ENCODE results near the gene GASK1B. TPM values are rescaled to one million over a fixed set of nuclear protein-coding genes. Genes with fewer than 3 reads are reported as not detected.

Gene GASK1B
- total RNA-seq, 1 experiment from 2014 or later = 1.3 TPM

DNA sequence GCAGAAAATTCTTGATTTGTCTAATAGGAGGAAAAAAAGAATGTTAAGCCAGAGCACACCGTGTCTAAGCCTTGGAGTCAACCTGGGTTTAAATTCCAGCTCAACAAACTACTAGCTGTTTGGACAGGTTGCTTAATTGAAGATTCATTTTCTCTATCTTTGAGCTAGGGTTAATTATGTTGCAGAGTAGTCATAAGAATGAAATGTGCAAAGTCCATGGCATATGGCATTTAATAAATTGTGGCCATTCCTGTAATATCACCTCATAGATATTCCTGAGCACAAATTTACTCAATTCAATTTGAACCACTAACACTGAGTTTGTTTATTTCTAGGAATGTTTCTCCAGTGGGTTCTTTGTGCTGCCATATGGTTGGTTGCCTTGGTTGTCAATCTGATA is 42.0 kb upstream of the GASK1B start:
- ChIA-PET RAD21 (ENCODE audit: low non-redundant PET in 1 of 2, low total read pairs in 2 of 2, uncharacterized antibody in 2 of 2, unreplicated experiment in 2 of 2) (no interaction called here), CTCF (no interaction called here), POLR2A (no interaction called here)
- no peak overlapping the region for H3K4me3 ChIP-seq (replicated peaks in 1 of 2; ENCODE audit: low read depth in 1 of 2, low read length in 2 of 2)
- peaks cover 0 to 5% of the 10 kb centered on the region in 2 experiments; a peak in 1 of 4 replicates for H3K36me3 ChIP-seq (ENCODE audit: control insufficient read depth in 1 of 2, insufficient read depth in 2 of 2, low read length in 2 of 2)
- H3K27me3 ChIP-seq (ENCODE audit: insufficient read depth, low read length) = no peaks in the 10 kb centered on the region
- H3K9me3 ChIP-seq (ENCODE audit: control insufficient read depth in 1 of 2, insufficient read depth in 1 of 2, low read depth in 1 of 2, low read length in 2 of 2) = no peaks in the 10 kb centered on the region
- H3K9me2 ChIP-seq (ENCODE audit: insufficient read depth) = no peaks in the 10 kb centered on the region
- ATAC-seq (no peak), DNase-seq (ENCODE audit: low read depth, low spot score) (no peak)
- BruUV-seq (replicated peaks) = no TSS peak
- peaks cover 5 to 13% of the 10 kb centered on the region in 2 experiments; a peak in 3 of 4 replicates for H3K4me1 ChIP-seq (ENCODE audit: control insufficient read depth in 1 of 2, insufficient read depth in 2 of 2, low read length in 2 of 2)
- H3K9ac ChIP-seq (ENCODE audit: low read length) = no peak overlapping the region
- no peak overlapping the region for H2AFZ ChIP-seq (ENCODE audit: low read depth, low read length, poor library complexity, severe bottlenecking)
- no peaks in the 10 kb centered on the region for H4K20me1 ChIP-seq (ENCODE audit: insufficient read depth)
- no peak for TF ChIP-seq ZFX (IDR thresholded peaks at IDR 0.05)
- no peak for TF ChIP-seq ELF1 (IDR thresholded peaks at IDR 0.05; ENCODE audit: borderline replicate concordance, low read depth)
- TF ChIP-seq, protein P1, sequence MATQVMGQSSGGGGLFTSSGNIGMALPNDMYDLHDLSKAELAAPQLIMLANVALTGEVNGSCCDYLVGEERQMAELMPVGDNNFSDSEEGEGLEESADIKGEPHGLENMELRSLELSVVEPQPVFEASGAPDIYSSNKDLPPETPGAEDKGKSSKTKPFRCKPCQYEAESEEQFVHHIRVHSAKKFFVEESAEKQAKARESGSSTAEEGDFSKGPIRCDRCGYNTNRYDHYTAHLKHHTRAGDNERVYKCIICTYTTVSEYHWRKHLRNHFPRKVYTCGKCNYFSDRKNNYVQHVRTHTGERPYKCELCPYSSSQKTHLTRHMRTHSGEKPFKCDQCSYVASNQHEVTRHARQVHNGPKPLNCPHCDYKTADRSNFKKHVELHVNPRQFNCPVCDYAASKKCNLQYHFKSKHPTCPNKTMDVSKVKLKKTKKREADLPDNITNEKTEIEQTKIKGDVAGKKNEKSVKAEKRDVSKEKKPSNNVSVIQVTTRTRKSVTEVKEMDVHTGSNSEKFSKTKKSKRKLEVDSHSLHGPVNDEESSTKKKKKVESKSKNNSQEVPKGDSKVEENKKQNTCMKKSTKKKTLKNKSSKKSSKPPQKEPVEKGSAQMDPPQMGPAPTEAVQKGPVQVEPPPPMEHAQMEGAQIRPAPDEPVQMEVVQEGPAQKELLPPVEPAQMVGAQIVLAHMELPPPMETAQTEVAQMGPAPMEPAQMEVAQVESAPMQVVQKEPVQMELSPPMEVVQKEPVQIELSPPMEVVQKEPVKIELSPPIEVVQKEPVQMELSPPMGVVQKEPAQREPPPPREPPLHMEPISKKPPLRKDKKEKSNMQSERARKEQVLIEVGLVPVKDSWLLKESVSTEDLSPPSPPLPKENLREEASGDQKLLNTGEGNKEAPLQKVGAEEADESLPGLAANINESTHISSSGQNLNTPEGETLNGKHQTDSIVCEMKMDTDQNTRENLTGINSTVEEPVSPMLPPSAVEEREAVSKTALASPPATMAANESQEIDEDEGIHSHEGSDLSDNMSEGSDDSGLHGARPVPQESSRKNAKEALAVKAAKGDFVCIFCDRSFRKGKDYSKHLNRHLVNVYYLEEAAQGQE (IDR thresholded peaks at IDR 0.05; ENCODE audit: low read depth) = no peak
- TF ChIP-seq, protein P2, sequence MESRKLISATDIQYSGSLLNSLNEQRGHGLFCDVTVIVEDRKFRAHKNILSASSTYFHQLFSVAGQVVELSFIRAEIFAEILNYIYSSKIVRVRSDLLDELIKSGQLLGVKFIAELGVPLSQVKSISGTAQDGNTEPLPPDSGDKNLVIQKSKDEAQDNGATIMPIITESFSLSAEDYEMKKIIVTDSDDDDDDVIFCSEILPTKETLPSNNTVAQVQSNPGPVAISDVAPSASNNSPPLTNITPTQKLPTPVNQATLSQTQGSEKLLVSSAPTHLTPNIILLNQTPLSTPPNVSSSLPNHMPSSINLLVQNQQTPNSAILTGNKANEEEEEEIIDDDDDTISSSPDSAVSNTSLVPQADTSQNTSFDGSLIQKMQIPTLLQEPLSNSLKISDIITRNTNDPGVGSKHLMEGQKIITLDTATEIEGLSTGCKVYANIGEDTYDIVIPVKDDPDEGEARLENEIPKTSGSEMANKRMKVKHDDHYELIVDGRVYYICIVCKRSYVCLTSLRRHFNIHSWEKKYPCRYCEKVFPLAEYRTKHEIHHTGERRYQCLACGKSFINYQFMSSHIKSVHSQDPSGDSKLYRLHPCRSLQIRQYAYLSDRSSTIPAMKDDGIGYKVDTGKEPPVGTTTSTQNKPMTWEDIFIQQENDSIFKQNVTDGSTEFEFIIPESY (IDR thresholded peaks at IDR 0.05; ENCODE audit: extremely low read depth, insufficient replicate concordance, low read length) = no peak
- no peak for TF ChIP-seq SRF (IDR thresholded peaks at IDR 0.05; ENCODE audit: low read depth)
- TF ChIP-seq POLR2AphosphoS5 (IDR thresholded peaks at IDR 0.05; ENCODE audit: low read depth, low read length) = no peak
- no peak for TF ChIP-seq FOSL1 (IDR thresholded peaks at IDR 0.05; ENCODE audit: low read depth)
- TF ChIP-seq SIN3A (IDR thresholded peaks at IDR 0.05; ENCODE audit: low read depth) = no peak
- no peak for TF ChIP-seq EGR1 (IDR thresholded peaks at IDR 0.05; ENCODE audit: low read depth)
- TF ChIP-seq JUND (IDR thresholded peaks at IDR 0.05) = no peak
- TF ChIP-seq POLR2A (IDR thresholded peaks at IDR 0.05; ENCODE audit: borderline replicate concordance, extremely low read depth, insufficient read depth, insufficient read length) = no peak
- no peak for TF ChIP-seq TCF7L2 (IDR thresholded peaks at IDR 0.05; ENCODE audit: borderline replicate concordance, extremely low read depth, insufficient read depth, insufficient read length)
- TF ChIP-seq, protein P3, sequence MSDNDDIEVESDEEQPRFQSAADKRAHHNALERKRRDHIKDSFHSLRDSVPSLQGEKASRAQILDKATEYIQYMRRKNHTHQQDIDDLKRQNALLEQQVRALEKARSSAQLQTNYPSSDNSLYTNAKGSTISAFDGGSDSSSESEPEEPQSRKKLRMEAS (IDR thresholded peaks at IDR 0.05) = no peak
- no peak for TF ChIP-seq EZH2phosphoT487 (IDR thresholded peaks at IDR 0.05; ENCODE audit: borderline replicate concordance)
- TF ChIP-seq CEBPB (IDR thresholded peaks at IDR 0.05; ENCODE audit: low read depth) = no peak
- TF ChIP-seq EZH2 (IDR thresholded peaks at IDR 0.05) = no peak
- no peak overlapping the region for H3K27ac ChIP-seq (ENCODE audit: low read depth, low read length)
- no peak overlapping the region for H3K4me2 ChIP-seq (ENCODE audit: low read length)
- intact Hi-C loops (cut with micrococcal nuclease) = no loop called here
- H3K79me2 ChIP-seq (ENCODE audit: insufficient read depth, low read length) = no peaks in the 10 kb centered on the region

Data from HCT116 (cell line).